ENCODE results near the gene BCL11A.
"Not testable (repeated sequence)": the region's sequence is repeated elsewhere in the genome, so short reads cannot be mapped to it uniquely, and the experiment has no call there.

BCL11A gene

DNA sequence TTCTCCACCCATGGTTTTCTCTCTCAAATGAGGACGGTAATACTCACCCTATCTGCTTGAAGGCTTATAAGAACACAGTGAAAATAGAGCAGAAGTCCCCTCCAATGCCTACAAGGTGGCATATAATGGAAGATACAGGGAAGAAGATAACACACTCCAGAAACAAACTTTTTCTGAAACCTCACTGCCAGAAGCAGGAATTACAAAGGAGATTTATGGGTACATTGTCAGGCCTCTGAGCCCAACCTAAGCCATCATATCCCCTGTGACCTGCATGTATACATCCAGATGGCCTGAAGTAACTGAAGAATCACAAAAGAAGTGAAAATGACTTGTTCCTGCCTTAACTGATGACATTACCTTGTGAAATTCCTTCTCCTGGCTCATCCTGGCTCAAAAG is 136.2 kb downstream of the BCL11A start:
- not testable (repeated sequence) for DNase-seq

GRCh38 chr2:60416221-60417008 is 137.0 kb downstream of the BCL11A start:
- DNase-seq, result no peak

DNA sequence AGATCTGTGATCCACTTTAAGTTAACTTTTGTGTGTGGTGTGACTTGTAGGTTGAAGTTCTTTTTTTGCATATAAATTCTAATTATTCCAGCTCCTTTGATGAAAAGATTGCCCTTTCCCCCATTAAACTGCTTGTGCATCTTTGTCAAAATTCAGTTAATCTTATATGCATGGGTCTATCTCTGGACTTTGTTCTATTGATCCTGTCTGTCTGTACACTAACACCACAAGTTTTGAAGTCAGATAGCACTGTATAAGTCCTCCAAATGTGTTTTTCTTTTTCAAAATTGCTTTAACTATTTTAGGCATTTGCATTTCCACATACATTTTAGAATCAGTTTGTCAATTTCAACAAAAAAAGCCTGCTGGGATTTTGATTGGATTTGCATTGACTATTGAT is 137.6 kb downstream of the BCL11A start:
- no peak for DNase-seq

DNA sequence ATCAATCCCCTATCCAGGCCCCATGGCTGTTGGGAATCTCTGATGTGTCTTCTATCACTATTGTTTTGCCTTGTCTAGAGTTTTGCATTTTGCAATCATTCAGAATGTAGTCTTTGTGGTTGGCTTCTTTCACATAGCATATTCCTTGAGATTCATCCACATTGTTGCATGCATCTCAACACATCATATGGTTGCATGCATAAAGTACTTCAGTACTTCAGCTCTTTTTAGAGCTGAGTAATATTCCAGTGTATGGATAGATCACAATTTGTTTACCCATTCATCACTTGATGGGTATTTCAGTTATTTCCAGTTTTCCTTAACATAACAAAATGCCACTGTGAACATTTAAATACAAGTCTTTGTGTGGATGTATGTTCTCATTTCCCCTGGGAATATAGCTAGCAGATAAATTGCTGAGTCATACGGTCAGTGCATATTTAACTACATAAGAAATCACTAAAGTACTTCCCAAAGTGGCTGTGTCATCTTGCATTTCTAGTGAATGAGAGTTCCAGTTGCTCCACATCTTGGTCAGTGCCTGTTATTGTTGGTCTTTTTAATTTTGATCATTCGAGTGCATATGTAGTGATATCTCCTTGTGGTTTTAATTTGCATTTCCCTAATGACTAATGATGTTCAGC is 138.8 kb downstream of the BCL11A start:
- no peak for DNase-seq

GRCh38 chr2:60413814-60414168 is 139.7 kb downstream of the BCL11A start:
- no peak for DNase-seq

- no peak for DNase-seq
Measured at GRCh38 chr2:60413069-60413813, 140.2 kb downstream of the BCL11A start.

DNA sequence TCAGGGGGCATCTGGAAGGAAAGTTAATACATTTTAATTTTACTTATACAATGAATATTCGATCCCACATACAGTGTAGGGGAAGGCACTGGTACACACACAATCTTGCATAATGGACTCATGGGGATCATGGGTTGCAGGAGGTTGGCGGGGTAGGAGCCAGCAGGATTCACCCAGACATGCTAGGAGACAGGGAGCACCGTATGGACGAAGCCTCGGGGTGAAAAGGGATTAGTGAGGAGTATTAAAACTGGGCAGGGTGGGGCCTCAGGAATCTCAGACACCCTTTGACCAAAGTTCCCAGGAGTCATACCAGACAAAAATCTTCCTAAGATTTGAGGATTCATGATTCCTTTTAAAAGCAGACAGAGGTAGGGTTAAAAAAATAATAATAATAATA is 140.8 kb downstream of the BCL11A start:
- no peak for DNase-seq

DNA sequence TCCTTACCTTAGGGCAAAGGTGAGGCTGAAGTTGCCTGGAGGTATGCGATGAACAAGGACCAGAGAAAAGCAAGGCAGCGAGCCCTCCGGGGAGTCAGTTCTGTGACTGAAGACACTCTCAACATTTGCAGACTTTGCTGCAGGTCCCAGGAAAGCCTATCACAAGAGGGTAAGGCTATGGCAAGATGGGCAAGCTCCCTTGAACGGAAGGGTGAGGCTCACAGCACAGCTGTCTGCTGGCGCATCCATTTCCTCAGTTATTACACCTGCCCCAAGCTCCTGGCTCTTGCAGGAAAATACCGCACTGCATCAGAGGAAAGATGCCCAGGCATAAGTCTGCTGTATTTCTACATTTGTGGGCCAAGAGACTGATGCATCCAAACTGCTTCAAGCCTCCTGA is 141.4 kb downstream of the BCL11A start:
- DNase-seq, result no peak

DNA sequence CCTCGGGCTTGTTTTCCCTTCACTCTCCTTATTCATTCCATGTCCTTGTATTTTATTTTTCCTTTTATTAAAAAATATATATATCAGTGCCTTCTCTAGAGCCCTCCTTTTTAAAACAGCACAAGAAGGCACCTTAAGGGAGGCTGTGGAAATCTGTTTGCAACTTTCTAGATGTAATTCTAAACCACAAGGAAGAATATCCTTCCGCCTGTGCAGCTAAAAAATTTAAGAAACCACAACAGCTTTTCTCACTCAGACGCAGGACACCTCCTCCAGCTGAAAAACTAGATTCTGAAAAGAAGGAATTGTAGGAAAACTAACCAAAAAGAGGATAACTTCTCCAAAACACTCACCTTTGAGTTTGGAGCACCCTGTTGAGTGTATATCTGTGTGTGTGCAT is 142.2 kb downstream of the BCL11A start:
- DNase-seq, result no peak

DNA sequence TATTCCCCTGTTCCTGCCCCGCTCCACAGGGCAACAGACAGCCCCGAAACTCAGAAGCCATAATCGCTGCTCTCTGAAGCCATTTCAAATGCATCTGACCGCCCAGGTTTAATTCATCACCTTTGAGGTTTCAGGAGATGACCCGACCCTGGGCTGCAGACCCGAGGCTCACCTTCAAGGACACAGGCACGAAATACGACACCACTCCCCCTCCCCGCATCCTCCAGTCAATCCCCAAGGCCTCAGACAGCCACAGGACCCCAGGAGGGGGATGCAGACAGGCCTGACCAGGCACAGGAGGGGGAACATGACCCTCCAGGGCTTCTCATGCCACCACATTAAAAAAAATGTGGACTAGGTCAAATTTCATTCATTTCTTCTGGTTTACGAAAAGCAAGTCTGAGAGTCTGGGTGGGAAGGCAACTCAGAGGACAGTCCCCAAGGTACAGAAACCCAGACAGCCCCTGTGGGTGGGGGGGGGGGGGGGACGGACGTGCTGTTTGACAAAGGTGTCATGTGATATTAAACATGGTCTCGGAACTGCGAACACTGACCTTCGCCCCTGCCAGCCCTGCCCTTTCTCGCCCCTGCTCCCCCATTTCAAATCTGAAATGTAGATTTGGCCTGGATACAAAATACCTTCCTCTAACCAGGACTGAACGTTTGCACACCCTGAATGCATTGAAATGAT is 142.9 kb downstream of the BCL11A start:
- DNase-seq, result no peak

DNA sequence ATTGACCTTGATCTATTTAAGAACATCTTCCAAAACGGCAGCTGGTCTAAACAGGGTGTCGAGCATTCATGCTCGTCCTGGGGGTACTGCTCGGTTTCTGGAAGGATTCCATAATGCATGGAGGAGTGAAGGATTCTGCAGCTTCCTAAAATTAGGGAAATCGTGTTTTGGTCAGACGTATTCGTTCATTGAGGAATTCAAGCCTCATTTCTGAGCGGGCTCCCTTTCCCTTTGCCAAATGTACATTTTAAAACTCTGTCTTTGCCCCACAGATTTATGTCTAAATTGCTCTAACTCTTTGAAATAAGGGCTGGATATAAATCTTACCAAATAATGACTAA is 144.0 kb downstream of the BCL11A start:
- no peak for DNase-seq

DNA sequence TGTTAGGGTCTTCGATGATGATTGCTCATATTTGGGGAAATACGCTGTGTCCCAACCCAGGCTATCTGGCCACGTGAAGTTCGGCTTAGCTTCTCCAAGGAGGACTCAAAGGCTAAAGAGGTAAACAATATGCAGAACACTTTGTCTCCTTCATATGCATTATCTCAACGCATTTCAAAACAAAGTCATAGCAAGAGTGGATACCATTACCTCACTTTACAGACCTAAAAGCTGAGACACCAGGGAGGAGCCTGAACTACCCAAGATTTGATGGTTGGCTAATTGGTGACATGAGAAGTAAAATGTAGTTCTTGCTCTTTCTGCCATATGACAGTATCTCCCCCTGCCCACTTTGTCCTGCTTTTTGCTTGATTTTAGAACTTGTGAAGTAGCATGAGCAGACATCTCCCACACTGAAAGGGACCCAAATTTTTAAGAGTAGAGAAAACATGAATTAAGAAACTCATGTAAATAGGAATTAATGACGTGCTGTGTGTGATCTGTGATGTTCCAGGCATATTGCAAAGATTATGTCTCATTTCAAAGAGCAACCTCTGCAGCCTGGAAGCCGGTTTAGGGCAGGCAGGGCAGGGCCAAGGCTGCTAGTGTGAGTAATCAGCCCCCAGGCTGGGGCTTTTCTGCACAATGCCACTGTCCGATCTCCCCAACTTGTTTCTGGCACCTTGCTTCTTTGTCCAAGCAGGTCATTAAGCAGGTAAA is 144.5 kb downstream of the BCL11A start:
- no peak for DNase-seq

DNA sequence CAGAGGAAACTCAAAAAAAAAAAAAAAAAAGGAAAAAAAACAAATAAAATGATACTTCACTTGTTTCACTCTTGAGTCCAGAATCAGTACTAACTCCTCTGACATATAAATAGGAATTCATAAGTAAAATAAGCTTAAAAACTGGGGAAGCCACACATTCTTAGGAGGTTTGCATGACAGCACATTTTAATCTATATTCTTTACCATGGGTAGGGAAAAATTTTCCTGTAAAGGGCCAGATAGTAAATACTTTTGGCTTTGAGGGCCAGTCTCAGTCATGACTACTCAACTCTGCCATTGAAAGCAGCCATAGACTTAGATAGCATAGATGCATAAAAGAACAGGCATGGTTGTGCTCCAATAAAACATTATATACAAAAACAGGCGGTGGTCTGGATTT is 145.2 kb downstream of the BCL11A start:
- no peak for DNase-seq

DNA sequence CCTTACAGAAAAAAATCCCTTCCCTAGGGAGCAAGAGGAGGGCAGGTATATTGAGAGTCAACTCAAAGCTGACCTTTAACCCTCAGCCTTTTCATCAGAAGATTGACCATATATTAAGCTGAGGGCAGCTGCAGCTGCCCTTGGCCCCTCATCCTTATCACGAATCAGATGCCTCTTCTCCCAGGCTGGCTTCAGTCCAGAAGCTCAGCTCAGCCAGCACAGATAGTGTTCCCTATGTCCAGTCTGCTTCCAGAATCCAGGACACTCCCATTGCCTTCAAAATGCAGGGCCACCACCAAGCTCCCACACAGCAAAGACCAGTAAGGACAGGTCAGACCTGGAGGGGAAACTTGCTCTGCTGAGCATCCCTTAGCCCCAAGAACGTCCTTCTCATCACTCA is 146.1 kb downstream of the BCL11A start:
- DNase-seq, result no peak

GRCh38 chr2:60406192-60406591 is 147.3 kb downstream of the BCL11A start:
- no peak for DNase-seq

DNA sequence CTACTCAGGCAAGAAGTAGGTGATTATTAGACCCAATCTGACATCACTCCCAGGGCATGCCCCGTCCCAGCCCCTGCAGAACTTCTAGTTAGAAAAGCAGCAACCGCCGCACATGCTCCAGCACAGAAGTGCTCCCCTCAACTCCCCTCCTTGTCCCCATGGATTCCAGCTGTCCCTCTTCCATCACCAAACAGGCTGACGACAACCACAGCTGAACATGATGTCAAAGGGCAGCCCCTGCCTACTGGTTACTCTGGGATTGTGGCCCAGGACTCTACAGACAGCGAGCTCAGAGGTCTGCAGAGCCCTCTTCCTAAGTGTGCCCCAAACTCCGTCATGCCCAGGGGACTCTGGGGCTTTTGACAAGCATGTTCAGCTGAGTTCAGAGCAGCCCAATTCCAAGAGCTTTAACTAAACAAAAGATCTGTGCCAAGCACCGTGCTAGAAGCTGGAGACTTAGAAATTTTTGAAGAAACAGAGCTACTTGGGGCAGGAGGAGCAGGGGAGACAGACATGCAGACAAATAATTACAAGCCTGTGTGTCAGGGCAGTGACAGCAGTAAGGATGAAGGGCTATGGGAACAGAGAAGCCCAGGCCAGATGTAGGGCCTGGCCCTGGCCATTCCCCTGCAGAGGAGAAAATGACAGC is 148.1 kb downstream of the BCL11A start:
- no peak for DNase-seq
